Measurements from ENCODE around the gene BNIPL. TPM values are rescaled to one million over a fixed set of nuclear protein-coding genes. Genes with fewer than 3 reads are reported as not detected.

BNIPL gene
- total RNA-seq, 1 donor from 2014 or later, result 0.79 TPM

GRCh38 chr1:151047591-151047924, 11.2 kb downstream of the BNIPL start, which contains the start of gene C1orf56:
Gene C1orf56, plus strand, starts transcription at chr1:151047751. Its CDS starts 97 bp downstream, at chr1:151047848.
- no peaks in the 10 kb centered on the region for H3K9me3 Mint-ChIP-seq
- H3K36me3 Mint-ChIP-seq (ENCODE audit: low read depth), result no peaks in the 10 kb centered on the region
- TF ChIP-seq CTCF (conservative IDR thresholded peaks at IDR 0.05), result no peak
- peaks cover 30% of the 10 kb centered on the region for H3K4me1 Mint-ChIP-seq
- H3K4me3 Mint-ChIP-seq, result peak within 1 kb of the TSS; percentile 97
- DNase-seq (ENCODE audit: low read depth, low spot score), result peak; percentile 61
- no peaks in the 10 kb centered on the region for H3K27me3 Mint-ChIP-seq (ENCODE audit: low read depth)
- H3K27ac Mint-ChIP-seq (ENCODE audit: unreplicated experiment), result peak within 1 kb of the TSS; percentile 97

DNA sequence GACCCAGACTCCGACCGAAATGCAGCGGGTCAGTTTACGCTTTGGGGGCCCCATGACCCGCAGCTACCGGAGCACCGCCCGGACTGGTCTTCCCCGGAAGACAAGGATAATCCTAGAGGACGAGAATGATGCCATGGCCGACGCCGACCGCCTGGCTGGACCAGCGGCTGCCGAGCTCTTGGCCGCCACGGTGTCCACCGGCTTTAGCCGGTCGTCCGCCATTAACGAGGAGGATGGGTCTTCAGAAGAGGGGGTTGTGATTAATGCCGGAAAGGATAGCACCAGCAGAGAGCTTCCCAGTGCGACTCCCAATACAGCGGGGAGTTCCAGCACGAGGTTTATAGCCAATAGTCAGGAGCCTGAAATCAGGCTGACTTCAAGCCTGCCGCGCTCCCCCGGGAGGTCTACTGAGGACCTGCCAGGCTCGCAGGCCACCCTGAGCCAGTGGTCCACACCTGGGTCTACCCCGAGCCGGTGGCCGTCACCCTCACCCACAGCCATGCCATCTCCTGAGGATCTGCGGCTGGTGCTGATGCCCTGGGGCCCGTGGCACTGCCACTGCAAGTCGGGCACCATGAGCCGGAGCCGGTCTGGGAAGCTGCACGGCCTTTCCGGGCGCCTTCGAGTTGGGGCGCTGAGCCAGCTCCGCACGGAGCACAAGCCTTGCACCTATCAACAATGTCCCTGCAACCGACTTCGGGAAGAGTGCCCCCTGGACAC, 11.7 kb downstream of the BNIPL start:
- H3K9me3 Mint-ChIP-seq, result no peaks in the 10 kb centered on the region
- H3K4me1 Mint-ChIP-seq, result peaks cover 30% of the 10 kb centered on the region
- no peaks in the 10 kb centered on the region for H3K27me3 Mint-ChIP-seq (ENCODE audit: low read depth)
- DNase-seq (ENCODE audit: low read depth, low spot score), result peak; percentile 64
- no peaks in the 10 kb centered on the region for H3K36me3 Mint-ChIP-seq (ENCODE audit: low read depth)
- H3K4me3 Mint-ChIP-seq, result peak overlapping the region; percentile 97
- TF ChIP-seq CTCF (conservative IDR thresholded peaks at IDR 0.05), result peak; percentile 67
- H3K27ac Mint-ChIP-seq (ENCODE audit: unreplicated experiment), result peak overlapping the region; percentile 97

DNA sequence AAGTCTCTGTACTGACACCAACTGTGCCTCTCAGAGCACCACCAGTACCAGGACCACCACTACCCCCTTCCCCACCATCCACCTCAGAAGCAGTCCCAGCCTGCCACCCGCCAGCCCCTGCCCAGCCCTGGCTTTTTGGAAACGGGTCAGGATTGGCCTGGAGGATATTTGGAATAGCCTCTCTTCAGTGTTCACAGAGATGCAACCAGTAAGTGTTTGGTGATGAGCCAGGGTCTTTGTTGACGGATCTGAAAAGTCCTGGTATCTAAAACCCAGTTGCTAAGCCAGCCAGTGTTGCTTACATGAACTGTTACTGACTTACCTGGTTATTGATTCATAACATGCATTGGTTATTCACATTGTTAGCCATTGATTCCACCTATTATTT, 12.3 kb downstream of the BNIPL start:
- H3K4me3 Mint-ChIP-seq, result peak overlapping the region; percentile 97
- H3K4me1 Mint-ChIP-seq, result peaks cover 30% of the 10 kb centered on the region
- H3K36me3 Mint-ChIP-seq (ENCODE audit: low read depth), result no peaks in the 10 kb centered on the region
- DNase-seq (ENCODE audit: low read depth, low spot score), result no peak
- peak overlapping the region; percentile 6 for H3K27ac Mint-ChIP-seq (ENCODE audit: unreplicated experiment)
- no peaks in the 10 kb centered on the region for H3K9me3 Mint-ChIP-seq
- TF ChIP-seq CTCF (conservative IDR thresholded peaks at IDR 0.05), result peak; percentile 8
- H3K27me3 Mint-ChIP-seq (ENCODE audit: low read depth), result no peaks in the 10 kb centered on the region

- H3K4me1 Mint-ChIP-seq, result peaks cover 30% of the 10 kb centered on the region
- no peak overlapping the region for H3K27ac Mint-ChIP-seq (ENCODE audit: unreplicated experiment)
- peak overlapping the region; percentile 97 for H3K4me3 Mint-ChIP-seq
- no peak for DNase-seq (ENCODE audit: low read depth, low spot score)
- H3K27me3 Mint-ChIP-seq (ENCODE audit: low read depth), result no peaks in the 10 kb centered on the region
- TF ChIP-seq CTCF (conservative IDR thresholded peaks at IDR 0.05), result no peak
- peaks cover 3% of the 10 kb centered on the region for H3K36me3 Mint-ChIP-seq (ENCODE audit: low read depth)
- no peaks in the 10 kb centered on the region for H3K9me3 Mint-ChIP-seq
Measured at GRCh38 chr1:151049458-151049857, 13.1 kb downstream of the BNIPL start.

DNA sequence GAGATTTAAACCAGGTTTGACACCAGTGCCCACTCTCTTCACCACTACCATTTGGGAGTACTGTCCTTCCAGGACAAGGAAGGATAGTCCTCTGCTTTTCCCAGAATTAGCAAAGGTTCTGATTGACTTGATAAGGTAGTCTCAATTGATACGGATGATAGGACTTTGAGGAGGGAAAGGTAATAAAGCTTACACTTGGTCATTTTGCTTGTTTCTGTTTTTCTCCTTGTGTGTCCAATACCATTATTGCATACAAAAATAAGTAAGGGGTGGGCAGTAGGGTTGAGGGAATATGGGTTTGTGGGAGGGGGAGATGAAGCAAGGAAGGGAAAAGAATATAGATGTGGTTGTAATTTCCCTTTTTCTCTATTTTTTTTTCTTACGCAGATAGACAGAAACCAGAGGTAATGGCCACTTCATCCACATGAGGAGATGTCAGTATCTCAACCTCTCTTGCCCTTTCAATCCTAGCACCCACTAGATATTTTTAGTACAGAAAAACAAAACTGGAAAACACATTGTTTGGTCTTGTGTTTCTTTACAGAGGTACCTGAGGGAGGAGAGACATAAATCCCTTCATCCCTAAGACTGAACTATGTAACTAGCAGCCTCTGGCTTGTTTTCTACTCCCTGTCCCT, 13.8 kb downstream of the BNIPL start:
- peaks cover 9% of the 10 kb centered on the region for H3K36me3 Mint-ChIP-seq (ENCODE audit: low read depth)
- no peak for DNase-seq (ENCODE audit: low read depth, low spot score)
- no peaks in the 10 kb centered on the region for H3K27me3 Mint-ChIP-seq (ENCODE audit: low read depth)
- H3K27ac Mint-ChIP-seq (ENCODE audit: unreplicated experiment), result no peak overlapping the region
- peaks cover 30% of the 10 kb centered on the region for H3K4me1 Mint-ChIP-seq
- H3K4me3 Mint-ChIP-seq, result peak overlapping the region; percentile 97
- no peak for TF ChIP-seq CTCF (conservative IDR thresholded peaks at IDR 0.05)
- no peaks in the 10 kb centered on the region for H3K9me3 Mint-ChIP-seq
